Measurements from ENCODE around the gene PDCD1LG2.

The PDCD1LG2 gene

DNA sequence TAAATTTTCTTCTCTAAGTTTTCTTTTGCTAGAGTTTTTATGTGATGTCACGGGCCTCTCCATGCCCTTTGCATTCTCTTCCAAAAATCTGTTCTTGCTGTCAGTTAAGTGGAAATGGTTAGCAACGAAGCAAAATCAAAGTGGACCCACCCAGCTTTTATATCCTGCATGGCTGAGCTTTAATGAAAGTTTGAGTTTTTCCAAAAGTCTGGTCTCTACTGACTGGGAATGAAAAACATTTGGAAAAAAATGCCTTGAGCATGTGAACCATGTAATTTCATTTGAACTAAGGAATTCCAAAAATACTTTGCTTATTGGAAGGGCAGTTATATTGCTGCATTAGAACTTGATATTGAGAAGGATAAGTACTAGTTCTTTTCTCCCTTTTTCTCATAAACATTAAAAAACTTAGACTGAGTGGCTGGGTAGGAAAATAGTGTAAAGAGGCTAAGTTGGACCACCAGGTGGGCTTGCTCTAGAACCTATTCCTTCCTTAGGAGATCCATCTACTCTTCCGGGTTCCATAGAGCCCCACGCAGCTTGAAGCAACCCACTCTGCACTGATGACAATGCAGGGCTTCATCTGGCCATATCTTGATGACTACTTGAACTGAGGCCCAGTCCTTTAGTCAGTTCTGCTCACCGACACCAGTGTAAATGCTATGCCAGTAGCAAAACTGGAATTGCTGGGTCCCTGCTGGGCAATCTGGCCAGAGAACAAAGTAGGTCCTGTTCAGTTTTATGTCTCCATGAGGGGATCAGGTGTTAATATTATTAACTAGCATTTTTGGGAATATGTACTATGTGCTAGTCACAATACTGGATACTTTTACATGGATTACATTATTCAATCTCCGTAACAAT lies 101.2 kb downstream of the PDCD1LG2 start:
- DNase-seq (ENCODE audit: low read depth), result no peak

- no peak for DNase-seq (ENCODE audit: low read depth)
These were observed 101.8 kb downstream of the PDCD1LG2 start for GRCh38 chr9:5612185-5612530.

DNA sequence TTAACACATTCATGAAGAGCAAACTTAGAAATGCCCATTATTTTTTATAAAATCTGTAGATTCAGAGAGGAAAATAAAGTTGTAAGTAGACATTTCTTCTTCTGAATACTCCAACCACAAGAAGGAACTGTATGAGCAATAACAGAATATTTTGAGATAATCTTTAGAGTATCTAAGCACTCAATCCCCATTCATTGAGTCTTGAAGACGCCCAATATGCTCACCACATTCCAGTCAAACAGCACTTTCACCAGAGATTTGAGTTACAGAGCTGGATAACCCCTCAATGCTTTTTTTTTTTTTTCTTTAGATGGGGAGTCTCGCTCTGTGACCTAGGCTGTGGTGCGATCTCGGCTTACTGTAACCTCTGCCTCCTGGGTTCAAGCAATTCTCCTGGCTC lies 103.9 kb downstream of the PDCD1LG2 start:
- DNase-seq (ENCODE audit: low read depth), result no peak

- DNase-seq (ENCODE audit: low read depth), result no peak
These were observed 104.7 kb downstream of the PDCD1LG2 start for GRCh38 chr9:5614985-5615384.

- DNase-seq (ENCODE audit: low read depth), result no peak
These were observed 107.4 kb downstream of the PDCD1LG2 start for GRCh38 chr9:5617749-5618148.

GRCh38 chr9:5620494-5620893 lies 110.2 kb downstream of the PDCD1LG2 start:
- DNase-seq (ENCODE audit: low read depth), result no peak
